Dedifferentiated amniotic fluid mesenchymal stem cell (primary cell): ENCODE results near the gene ACOXL.

Experiments
- DNase-seq: peaks from one replicate; pipeline ENCODE4 v3.0.0-alpha.2; 2016; ENCODE audit errors: extremely low spot score

ACOXL gene

GRCh38 chr2:110977403-110977802 lies 245.0 kb downstream of the ACOXL start:
- DNase-seq, result no peak

- no peak for DNase-seq
These were observed 245.8 kb downstream of the ACOXL start for GRCh38 chr2:110978148-110978547.

GRCh38 chr2:110978756-110979470 lies 246.5 kb downstream of the ACOXL start:
- no peak for DNase-seq

- DNase-seq, result no peak
These were observed 247.3 kb downstream of the ACOXL start for GRCh38 chr2:110979471-110980338.

- DNase-seq, result no peak
These were observed 248.1 kb downstream of the ACOXL start for GRCh38 chr2:110980339-110981062.

- DNase-seq, result no peak
These were observed 250.8 kb downstream of the ACOXL start for GRCh38 chr2:110983133-110983532.

- no peak for DNase-seq
These were observed 252.5 kb downstream of the ACOXL start for GRCh38 chr2:110984694-110985490.

GRCh38 chr2:110990440-110990839 lies 258.1 kb downstream of the ACOXL start:
- DNase-seq, result no peak

GRCh38 chr2:110991911-110992310 lies 259.5 kb downstream of the ACOXL start:
- no peak for DNase-seq

GRCh38 chr2:110992886-110993285 lies 260.5 kb downstream of the ACOXL start:
- DNase-seq, result no peak

- no peak for DNase-seq
These were observed 261.3 kb downstream of the ACOXL start for GRCh38 chr2:110993557-110994231.

GRCh38 chr2:110994250-110994961 lies 262.0 kb downstream of the ACOXL start:
- DNase-seq, result no peak

GRCh38 chr2:110995911-110996310 lies 263.5 kb downstream of the ACOXL start:
- no peak for DNase-seq

- no peak for DNase-seq
These were observed 265.1 kb downstream of the ACOXL start for GRCh38 chr2:110997331-110998045.

GRCh38 chr2:110998311-110998710 lies 265.9 kb downstream of the ACOXL start:
- DNase-seq, result no peak

GRCh38 chr2:110999626-111000025 lies 267.3 kb downstream of the ACOXL start:
- no peak for DNase-seq

GRCh38 chr2:111005307-111005706 lies 272.9 kb downstream of the ACOXL start:
- no peak for DNase-seq

GRCh38 chr2:111005821-111006220 lies 273.4 kb downstream of the ACOXL start:
- no peak for DNase-seq
